ENCODE results near the gene DYRK1A.

The DYRK1A gene

GRCh38 chr21:37385179-37385765 is 18.7 kb downstream of the DYRK1A start:
- no peak for DNase-seq (ENCODE audit: low read depth)

- DNase-seq (ENCODE audit: low read depth), result no peak
Observed at GRCh38 chr21:37386151-37386550, 19.6 kb downstream of the DYRK1A start.

DNA sequence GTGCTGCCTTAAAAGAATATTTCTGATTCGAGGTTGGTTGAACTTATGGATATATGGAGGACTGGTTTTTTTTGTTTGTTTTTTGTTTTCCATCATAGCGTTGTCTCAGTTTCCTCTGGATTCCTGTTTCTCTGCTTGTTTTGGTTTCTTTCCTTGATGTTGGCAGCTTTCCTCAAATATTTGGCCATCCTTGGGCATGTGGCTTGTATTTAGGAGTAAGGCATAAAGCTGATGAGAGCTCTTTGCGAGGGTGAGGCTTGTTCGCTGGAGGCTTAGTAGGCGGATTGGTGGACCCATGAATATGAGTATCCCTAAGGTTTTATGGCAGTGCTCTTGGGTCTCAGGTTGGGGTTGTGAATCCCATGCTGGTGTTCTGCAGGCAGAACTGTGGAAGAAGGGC is 22.9 kb downstream of the DYRK1A start:
- DNase-seq (ENCODE audit: low read depth), result no peak

DNA sequence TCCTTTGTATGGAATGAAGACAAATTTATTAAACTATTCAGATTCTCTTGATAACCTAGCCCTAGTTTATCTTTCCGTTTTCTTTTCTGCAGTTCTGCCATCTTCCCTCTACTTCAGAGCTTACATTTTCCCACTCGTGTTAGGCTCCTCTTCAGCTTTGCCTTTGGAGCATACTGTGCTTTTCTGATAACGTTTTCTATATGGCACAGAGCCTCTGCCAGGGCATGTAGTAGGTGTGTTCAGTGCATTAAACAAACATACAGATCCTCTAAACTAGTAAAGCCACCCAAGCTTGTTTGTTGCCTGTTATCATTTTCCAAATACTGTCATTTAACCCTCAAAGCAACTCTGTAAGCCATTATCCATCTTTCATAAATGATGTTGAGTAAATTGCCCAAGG is 25.1 kb downstream of the DYRK1A start:
- no peak for DNase-seq (ENCODE audit: low read depth)

- DNase-seq (ENCODE audit: low read depth), result no peak
Observed at GRCh38 chr21:37392441-37392840, 25.9 kb downstream of the DYRK1A start.

GRCh38 chr21:37393030-37393429 is 26.5 kb downstream of the DYRK1A start:
- DNase-seq (ENCODE audit: low read depth), result no peak

DNA sequence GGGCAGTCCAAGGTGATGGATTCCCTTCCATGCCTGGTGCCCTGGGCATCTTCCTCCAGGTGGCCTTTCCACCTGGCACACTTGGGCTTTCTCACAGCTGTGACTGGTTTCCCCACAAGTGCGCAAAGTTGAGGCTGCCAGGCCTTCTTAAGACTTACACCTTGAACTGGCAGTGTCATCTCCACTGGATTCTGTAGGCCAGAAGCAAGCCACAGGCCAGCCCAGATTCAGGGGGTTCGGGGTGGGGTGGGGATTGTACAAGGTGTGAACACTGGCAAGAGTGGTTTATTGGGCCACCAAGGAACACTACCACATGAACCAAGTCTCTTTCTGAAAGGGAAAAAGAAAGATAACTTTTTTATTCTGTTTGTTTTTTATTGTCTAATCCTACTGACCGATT is 27.2 kb downstream of the DYRK1A start:
- DNase-seq (ENCODE audit: low read depth), result no peak

DNA sequence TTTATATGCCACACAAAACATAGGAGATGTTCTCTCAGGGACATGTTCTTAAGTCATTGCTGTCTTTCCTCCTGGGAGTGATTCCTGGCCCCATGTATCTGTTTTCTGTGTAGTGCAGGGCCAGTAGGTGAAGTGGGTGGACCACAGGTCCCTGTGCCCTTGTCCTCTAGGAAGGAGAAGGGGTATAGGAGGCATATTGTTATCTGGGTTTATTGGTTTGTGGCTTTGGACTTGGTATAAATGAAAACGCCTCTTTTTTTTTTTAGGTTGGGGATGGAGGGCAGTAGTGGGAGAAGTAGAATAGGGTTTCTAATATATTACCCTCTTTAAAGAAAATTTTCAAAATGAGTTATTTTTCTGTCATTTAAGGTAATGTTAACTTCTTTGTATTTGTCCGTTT is 29.4 kb downstream of the DYRK1A start:
- DNase-seq (ENCODE audit: low read depth), result no peak

GRCh38 chr21:37396855-37397254 is 30.3 kb downstream of the DYRK1A start:
- no peak for DNase-seq (ENCODE audit: low read depth)

DNA sequence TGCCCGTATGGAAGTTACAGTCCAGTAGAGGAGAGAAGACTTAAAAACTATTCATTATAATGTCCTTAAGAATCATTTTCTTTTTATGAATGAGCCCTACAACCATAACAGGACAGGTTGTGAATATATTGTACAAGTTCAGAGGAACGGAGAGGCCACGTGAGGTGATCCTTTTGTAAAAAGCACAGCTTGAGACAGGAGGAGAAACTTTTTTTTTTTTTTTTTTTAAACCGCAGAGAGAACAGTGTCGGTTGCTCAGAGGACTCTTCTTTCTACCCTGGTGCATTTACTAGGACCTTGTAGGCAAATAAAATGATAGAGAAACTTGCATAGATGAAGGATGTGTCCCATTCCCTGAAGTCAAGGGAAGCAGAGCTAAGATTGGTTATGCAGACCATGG is 32.1 kb downstream of the DYRK1A start:
- no peak for DNase-seq (ENCODE audit: low read depth)

- no peak for DNase-seq (ENCODE audit: low read depth)
Observed at GRCh38 chr21:37402251-37402867, 35.8 kb downstream of the DYRK1A start.

GRCh38 chr21:37405629-37406028 is 39.1 kb downstream of the DYRK1A start:
- DNase-seq (ENCODE audit: low read depth), result no peak

GRCh38 chr21:37407719-37408420 is 41.3 kb downstream of the DYRK1A start:
- DNase-seq (ENCODE audit: low read depth), result no peak

DNA sequence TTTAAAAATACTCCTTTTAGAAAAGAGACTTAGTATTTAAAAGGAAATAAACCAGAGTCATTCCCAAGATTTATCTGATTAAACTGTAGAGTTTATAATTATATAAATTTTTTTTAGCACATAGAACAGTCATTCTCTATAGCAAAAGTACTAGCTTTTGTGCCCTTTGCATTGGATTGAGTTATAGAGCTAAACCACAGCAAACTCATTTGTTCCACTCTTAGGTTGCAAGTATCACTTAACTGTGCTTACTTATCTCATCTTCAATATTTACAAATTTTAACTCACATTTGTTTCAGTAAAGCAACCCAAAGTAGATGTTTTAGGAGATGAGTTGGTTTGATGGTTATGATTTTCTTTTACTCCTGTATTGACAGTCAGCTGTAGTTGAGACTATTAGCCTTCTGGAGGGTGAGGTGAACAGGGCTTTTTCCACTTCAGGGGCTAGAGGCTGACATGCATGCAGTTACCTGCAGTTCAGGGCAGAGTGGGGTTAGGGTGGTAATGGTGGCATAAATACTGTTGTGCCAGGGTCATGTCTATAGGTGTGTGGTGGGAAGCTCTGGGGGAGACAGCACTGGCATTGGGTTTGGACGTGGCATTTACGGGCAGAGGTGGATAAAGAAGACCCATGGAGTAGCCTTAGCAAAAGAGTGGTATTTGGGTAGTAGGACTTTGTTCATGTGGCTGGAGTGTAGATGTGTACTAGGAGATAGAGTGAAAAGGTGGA is 42.1 kb downstream of the DYRK1A start:
- DNase-seq (ENCODE audit: low read depth), result no peak

GRCh38 chr21:37410639-37411038 is 44.1 kb downstream of the DYRK1A start:
- no peak for DNase-seq (ENCODE audit: low read depth)

DNA sequence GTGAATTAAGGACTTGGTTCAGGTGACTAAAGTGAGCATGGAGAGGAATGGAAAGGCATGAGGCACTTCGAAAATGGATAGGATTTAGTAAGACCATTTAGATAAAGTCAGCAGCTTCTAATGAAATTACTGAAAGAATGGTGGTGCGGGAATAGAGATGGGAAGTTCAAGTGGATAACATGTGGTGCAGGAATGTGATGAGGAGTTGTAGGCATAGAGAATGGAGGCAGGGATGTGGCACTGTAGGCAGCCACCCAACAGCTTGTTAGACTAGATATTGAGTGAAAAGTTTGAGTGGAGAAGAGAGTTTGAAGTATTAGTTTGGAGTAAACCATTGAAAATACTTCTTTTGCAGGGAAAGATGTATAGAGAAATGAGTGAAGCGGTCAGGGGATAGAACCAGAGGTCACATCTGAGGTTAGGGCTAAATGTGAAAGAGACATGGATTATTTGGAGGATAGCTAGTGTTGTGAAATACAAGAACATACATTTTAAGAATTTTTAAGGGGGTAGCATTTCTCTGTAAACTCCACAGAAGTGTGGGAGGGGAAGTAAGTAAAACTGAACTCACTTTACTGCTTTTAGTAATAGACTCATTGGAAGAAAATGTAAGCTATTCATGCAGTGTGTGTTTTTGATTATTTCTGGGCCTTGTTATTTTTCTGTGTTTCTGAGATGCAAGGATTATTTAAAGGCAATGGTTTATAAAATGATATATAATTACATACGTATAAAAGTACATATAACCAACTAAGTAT is 46.2 kb downstream of the DYRK1A start:
- no peak for DNase-seq (ENCODE audit: low read depth)

DNA sequence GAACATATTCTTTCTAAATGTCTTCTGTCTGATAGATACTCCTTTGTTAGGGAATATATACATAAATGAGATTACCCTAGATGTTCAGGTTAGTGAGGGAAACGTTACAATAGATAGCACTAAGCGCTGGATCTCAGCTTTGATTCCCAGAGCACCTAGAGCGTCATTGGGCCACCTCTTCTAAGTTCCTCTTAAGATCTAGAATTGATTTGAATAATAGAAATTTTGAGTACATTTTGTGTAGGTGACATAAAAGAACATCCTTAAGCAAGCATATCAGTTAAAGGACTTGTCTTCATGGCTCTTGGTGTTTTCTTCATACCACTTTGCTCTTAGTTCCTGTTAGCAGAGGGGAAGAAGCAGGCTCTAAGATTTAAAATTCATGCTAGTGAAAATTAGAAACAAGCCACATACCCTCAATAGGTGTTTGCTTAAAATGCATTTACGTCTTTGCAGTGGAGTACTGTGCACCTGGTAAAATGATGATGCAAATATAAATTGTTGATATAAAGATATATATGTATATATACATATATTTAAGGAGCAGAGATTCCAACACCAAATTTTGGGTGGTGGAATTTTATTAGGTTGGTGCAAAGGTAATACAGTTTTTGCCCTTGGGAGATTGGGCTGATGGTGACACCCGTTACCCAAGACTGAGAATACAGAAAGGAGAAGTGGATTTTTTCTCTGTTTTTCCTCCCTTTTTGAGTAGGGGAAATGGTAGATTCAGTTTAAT is 47.1 kb downstream of the DYRK1A start:
- DNase-seq (ENCODE audit: low read depth), result no peak

DNA sequence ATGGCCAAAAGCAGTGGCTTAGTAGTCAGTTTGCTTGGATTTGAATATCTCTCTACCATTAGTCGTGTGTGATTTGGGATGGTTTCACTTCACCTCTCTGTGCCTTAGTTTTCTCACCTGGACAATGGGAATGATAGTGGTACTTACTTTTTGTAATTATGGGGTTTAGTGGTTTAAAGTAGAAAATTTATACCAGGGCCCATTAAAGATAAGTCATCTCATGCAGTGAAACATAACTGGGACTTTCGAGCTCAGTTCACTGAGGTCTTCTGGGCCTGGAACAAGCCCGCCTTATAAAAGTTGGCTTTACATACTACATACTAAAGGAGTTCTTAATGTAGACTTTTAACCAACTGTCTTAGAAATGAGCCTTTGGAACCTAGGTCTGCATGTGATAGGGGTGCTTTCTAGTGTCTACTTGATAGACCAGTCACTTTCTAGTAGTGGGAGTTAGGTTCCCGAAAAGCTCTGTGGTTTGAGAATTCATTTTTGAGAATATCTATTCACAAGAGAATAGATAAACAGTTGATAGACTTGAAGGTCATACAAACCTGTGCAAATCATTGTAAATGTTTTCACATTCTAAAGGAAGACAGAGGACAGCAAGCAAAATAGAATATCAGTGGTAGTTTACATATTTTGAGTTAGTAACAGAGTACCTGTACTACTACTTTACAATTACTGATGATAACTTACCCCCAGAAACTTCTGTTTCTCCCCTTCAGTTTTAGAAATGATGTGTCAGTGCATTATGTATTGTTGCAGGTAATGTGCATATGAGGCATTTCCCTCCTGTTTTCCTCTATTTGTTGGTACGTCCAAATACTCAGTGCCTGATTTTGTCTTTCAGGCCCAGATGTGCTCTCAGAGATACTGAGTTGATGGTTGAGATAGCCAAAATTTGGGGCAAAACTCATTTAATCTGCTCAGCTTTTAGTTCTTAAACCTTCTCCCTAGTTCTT is 48.0 kb downstream of the DYRK1A start:
- no peak for DNase-seq (ENCODE audit: low read depth)

GRCh38 chr21:37415939-37416338 is 49.4 kb downstream of the DYRK1A start:
- no peak for DNase-seq (ENCODE audit: low read depth)

DNA sequence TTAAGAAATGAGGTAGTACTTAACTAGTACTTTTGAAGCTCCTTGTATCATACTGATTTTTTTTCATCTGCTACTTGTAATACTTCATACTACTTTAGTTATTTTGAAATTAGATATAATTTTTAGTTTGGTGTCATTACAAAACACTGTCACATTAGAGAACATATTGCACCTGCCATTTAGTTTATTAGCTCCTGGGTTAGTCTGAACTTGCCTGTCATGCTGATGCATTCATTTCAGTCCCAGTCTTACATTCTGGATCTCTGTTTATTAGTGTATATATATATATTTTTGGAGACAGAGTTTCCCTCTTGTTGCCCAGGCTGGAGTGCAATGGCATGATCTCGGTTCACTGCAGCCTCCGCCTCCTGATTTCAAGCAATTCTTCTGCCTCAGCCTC is 50.3 kb downstream of the DYRK1A start:
- DNase-seq (ENCODE audit: low read depth), result no peak

Data from activated T-cell treated with anti-CD3 and anti-CD28 coated beads for 24 hours (primary cell).